Measurements from ENCODE around the gene SNX25.

GRCh38 chr4:185257086-185257485 is 47.7 kb downstream of the SNX25 start:
- TF ChIP-seq CTCF (IDR thresholded peaks at IDR 0.05) (no peak), POLR2A (IDR thresholded peaks at IDR 0.05) (no peak)

Measured in vagina (tissue), 2 donors.